ENCODE data around the gene FXR1. TPM values are rescaled to one million over a fixed set of nuclear protein-coding genes. Genes with fewer than 3 reads are reported as not detected.

FXR1 gene
- total RNA-seq, 1 experiment from 2014 or later, result 245 TPM

DNA sequence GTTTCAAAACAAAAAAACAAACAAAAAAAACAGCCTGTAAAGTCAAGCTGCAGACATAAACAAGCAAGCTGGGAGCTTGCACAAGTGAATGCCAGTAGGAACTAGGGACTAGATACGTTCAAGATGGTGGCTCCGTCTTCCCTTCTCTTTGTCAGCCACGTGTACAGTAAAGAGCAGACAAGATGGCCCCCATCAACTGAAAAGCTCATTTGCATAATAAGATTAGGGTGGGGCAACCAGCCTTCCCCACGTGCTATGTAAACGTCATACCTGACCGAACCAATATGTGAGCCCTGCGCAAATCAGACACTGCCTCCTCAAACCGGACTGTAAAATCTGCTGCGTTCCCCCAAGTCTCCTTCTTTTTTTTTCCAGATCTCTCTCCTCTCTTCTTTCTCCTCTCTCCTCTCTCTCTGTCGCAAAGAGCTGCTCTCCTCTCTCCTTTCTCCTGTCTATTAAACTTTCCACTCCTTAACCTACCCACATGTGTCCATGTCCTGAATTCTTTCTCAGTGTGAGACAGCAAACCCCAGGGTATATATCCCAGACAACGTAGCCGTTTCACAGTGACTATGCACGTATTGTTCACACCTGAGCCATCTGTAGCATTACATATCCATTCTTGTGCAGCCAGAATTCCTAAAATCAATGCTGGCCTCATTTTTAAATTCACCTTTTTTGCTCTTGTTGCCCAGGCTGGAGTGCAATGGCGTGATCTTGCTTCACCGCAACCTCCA is 31.2 kb upstream of the FXR1 start:
- TF ChIP-seq JUN (CRISPR knock-in tag; IDR thresholded peaks at IDR 0.05) (no peak), ZNF416 (CRISPR knock-in tag; IDR thresholded peaks at IDR 0.05) (no peak), NFATC4 (CRISPR knock-in tag; IDR thresholded peaks at IDR 0.05) (no peak), MYBL2 (CRISPR knock-in tag; IDR thresholded peaks at IDR 0.05) (no peak), ZBTB21 (CRISPR knock-in tag; IDR thresholded peaks at IDR 0.05; ENCODE audit: borderline replicate concordance) (no peak), SMAD3 (CRISPR knock-in tag; IDR thresholded peaks at IDR 0.05; ENCODE audit: borderline replicate concordance) (no peak), TEAD4 (CRISPR knock-in tag; IDR thresholded peaks at IDR 0.05) (no peak), GTF2I (CRISPR knock-in tag; conservative IDR thresholded peaks at IDR 0.05) (no peak), RORB (CRISPR knock-in tag; IDR thresholded peaks at IDR 0.05) (no peak)
- TF ChIP-seq, protein P1, sequence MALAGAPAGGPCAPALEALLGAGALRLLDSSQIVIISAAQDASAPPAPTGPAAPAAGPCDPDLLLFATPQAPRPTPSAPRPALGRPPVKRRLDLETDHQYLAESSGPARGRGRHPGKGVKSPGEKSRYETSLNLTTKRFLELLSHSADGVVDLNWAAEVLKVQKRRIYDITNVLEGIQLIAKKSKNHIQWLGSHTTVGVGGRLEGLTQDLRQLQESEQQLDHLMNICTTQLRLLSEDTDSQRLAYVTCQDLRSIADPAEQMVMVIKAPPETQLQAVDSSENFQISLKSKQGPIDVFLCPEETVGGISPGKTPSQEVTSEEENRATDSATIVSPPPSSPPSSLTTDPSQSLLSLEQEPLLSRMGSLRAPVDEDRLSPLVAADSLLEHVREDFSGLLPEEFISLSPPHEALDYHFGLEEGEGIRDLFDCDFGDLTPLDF (CRISPR knock-in tag; IDR thresholded peaks at IDR 0.05), result no peak
- TF ChIP-seq, protein P2, sequence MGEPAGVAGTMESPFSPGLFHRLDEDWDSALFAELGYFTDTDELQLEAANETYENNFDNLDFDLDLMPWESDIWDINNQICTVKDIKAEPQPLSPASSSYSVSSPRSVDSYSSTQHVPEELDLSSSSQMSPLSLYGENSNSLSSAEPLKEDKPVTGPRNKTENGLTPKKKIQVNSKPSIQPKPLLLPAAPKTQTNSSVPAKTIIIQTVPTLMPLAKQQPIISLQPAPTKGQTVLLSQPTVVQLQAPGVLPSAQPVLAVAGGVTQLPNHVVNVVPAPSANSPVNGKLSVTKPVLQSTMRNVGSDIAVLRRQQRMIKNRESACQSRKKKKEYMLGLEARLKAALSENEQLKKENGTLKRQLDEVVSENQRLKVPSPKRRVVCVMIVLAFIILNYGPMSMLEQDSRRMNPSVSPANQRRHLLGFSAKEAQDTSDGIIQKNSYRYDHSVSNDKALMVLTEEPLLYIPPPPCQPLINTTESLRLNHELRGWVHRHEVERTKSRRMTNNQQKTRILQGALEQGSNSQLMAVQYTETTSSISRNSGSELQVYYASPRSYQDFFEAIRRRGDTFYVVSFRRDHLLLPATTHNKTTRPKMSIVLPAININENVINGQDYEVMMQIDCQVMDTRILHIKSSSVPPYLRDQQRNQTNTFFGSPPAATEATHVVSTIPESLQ (CRISPR knock-in tag; IDR thresholded peaks at IDR 0.05), result no peak
- TF ChIP-seq, protein P3, sequence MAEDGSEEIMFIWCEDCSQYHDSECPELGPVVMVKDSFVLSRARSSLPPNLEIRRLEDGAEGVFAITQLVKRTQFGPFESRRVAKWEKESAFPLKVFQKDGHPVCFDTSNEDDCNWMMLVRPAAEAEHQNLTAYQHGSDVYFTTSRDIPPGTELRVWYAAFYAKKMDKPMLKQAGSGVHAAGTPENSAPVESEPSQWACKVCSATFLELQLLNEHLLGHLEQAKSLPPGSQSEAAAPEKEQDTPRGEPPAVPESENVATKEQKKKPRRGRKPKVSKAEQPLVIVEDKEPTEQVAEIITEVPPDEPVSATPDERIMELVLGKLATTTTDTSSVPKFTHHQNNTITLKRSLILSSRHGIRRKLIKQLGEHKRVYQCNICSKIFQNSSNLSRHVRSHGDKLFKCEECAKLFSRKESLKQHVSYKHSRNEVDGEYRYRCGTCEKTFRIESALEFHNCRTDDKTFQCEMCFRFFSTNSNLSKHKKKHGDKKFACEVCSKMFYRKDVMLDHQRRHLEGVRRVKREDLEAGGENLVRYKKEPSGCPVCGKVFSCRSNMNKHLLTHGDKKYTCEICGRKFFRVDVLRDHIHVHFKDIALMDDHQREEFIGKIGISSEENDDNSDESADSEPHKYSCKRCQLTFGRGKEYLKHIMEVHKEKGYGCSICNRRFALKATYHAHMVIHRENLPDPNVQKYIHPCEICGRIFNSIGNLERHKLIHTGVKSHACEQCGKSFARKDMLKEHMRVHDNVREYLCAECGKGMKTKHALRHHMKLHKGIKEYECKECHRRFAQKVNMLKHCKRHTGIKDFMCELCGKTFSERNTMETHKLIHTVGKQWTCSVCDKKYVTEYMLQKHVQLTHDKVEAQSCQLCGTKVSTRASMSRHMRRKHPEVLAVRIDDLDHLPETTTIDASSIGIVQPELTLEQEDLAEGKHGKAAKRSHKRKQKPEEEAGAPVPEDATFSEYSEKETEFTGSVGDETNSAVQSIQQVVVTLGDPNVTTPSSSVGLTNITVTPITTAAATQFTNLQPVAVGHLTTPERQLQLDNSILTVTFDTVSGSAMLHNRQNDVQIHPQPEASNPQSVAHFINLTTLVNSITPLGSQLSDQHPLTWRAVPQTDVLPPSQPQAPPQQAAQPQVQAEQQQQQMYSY (CRISPR knock-in tag; IDR thresholded peaks at IDR 0.05), result no peak
- TF ChIP-seq, protein P4, sequence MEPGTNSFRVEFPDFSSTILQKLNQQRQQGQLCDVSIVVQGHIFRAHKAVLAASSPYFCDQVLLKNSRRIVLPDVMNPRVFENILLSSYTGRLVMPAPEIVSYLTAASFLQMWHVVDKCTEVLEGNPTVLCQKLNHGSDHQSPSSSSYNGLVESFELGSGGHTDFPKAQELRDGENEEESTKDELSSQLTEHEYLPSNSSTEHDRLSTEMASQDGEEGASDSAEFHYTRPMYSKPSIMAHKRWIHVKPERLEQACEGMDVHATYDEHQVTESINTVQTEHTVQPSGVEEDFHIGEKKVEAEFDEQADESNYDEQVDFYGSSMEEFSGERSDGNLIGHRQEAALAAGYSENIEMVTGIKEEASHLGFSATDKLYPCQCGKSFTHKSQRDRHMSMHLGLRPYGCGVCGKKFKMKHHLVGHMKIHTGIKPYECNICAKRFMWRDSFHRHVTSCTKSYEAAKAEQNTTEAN (CRISPR knock-in tag; IDR thresholded peaks at IDR 0.05), result no peak
- TF ChIP-seq, protein P5, sequence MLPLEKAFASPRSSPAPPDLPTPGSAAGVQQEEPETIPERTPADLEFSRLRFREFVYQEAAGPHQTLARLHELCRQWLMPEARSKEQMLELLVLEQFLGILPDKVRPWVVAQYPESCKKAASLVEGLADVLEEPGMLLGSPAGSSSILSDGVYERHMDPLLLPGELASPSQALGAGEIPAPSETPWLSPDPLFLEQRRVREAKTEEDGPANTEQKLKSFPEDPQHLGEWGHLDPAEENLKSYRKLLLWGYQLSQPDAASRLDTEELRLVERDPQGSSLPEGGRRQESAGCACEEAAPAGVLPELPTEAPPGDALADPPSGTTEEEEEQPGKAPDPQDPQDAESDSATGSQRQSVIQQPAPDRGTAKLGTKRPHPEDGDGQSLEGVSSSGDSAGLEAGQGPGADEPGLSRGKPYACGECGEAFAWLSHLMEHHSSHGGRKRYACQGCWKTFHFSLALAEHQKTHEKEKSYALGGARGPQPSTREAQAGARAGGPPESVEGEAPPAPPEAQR (CRISPR knock-in tag; IDR thresholded peaks at IDR 0.05), result no peak
- TF ChIP-seq, protein P6, sequence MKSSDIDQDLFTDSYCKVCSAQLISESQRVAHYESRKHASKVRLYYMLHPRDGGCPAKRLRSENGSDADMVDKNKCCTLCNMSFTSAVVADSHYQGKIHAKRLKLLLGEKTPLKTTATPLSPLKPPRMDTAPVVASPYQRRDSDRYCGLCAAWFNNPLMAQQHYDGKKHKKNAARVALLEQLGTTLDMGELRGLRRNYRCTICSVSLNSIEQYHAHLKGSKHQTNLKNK (CRISPR knock-in tag; IDR thresholded peaks at IDR 0.05), result no peak
- TF ChIP-seq, protein P7, sequence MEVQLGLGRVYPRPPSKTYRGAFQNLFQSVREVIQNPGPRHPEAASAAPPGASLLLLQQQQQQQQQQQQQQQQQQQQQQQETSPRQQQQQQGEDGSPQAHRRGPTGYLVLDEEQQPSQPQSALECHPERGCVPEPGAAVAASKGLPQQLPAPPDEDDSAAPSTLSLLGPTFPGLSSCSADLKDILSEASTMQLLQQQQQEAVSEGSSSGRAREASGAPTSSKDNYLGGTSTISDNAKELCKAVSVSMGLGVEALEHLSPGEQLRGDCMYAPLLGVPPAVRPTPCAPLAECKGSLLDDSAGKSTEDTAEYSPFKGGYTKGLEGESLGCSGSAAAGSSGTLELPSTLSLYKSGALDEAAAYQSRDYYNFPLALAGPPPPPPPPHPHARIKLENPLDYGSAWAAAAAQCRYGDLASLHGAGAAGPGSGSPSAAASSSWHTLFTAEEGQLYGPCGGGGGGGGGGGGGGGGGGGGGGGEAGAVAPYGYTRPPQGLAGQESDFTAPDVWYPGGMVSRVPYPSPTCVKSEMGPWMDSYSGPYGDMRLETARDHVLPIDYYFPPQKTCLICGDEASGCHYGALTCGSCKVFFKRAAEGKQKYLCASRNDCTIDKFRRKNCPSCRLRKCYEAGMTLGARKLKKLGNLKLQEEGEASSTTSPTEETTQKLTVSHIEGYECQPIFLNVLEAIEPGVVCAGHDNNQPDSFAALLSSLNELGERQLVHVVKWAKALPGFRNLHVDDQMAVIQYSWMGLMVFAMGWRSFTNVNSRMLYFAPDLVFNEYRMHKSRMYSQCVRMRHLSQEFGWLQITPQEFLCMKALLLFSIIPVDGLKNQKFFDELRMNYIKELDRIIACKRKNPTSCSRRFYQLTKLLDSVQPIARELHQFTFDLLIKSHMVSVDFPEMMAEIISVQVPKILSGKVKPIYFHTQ (CRISPR knock-in tag; IDR thresholded peaks at IDR 0.05), result no peak
- TF ChIP-seq, protein P8, sequence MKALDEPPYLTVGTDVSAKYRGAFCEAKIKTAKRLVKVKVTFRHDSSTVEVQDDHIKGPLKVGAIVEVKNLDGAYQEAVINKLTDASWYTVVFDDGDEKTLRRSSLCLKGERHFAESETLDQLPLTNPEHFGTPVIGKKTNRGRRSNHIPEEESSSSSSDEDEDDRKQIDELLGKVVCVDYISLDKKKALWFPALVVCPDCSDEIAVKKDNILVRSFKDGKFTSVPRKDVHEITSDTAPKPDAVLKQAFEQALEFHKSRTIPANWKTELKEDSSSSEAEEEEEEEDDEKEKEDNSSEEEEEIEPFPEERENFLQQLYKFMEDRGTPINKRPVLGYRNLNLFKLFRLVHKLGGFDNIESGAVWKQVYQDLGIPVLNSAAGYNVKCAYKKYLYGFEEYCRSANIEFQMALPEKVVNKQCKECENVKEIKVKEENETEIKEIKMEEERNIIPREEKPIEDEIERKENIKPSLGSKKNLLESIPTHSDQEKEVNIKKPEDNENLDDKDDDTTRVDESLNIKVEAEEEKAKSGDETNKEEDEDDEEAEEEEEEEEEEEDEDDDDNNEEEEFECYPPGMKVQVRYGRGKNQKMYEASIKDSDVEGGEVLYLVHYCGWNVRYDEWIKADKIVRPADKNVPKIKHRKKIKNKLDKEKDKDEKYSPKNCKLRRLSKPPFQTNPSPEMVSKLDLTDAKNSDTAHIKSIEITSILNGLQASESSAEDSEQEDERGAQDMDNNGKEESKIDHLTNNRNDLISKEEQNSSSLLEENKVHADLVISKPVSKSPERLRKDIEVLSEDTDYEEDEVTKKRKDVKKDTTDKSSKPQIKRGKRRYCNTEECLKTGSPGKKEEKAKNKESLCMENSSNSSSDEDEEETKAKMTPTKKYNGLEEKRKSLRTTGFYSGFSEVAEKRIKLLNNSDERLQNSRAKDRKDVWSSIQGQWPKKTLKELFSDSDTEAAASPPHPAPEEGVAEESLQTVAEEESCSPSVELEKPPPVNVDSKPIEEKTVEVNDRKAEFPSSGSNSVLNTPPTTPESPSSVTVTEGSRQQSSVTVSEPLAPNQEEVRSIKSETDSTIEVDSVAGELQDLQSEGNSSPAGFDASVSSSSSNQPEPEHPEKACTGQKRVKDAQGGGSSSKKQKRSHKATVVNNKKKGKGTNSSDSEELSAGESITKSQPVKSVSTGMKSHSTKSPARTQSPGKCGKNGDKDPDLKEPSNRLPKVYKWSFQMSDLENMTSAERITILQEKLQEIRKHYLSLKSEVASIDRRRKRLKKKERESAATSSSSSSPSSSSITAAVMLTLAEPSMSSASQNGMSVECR (CRISPR knock-in tag; IDR thresholded peaks at IDR 0.05; ENCODE audit: borderline replicate concordance), result no peak
- CTCF ChIA-PET, result no interaction called here
- H3K36me3 Mint-ChIP-seq, result no peaks in the 10 kb centered on the region
- H3K9me3 Mint-ChIP-seq, result no peaks in the 10 kb centered on the region
- DNase-seq (ENCODE audit: low spot score), result no peak
- peaks cover 3% of the 10 kb centered on the region; the same call in 1 of the 2 replicates for H3K4me1 Mint-ChIP-seq
- ATAC-seq, result no peak
- H3K27ac Mint-ChIP-seq, result no peak overlapping the region
- no peaks in the 10 kb centered on the region for H3K27me3 Mint-ChIP-seq (ENCODE audit: low read depth)
- H3K4me3 Mint-ChIP-seq, result no peak overlapping the region
- POLR2A ChIA-PET, result no interaction called here
